GM19193 (cell line): ENCODE data around the gene PLXNA2.

Experiments used
- POLR2A ChIP-seq: IDR thresholded peaks from 4 replicates; pipeline ENCODE4 v1.6.1; 2011; ENCODE audit not compliant: insufficient read depth, insufficient read length; ENCODE audit errors: extremely low read depth

Gene PLXNA2

GRCh38 chr1:208243967-208244916 is at the start of gene PLXNA2:
PLXNA2 (minus strand) TSS chr1:208244384; CDS start chr1:208217922, 26,462 bp downstream.
- TF ChIP-seq POLR2A = no peak

- TF ChIP-seq POLR2A = no peak
Measured at GRCh38 chr1:208292908-208293307, 48.7 kb upstream of the PLXNA2 start.

- TF ChIP-seq POLR2A = no peak
Measured at GRCh38 chr1:208291923-208292711, 47.9 kb upstream of the PLXNA2 start.

GRCh38 chr1:208291129-208291528 is 46.9 kb upstream of the PLXNA2 start:
- TF ChIP-seq POLR2A = no peak

- TF ChIP-seq POLR2A = no peak
Measured at GRCh38 chr1:208289716-208290115, 45.5 kb upstream of the PLXNA2 start.

GRCh38 chr1:208288495-208288894 is 44.3 kb upstream of the PLXNA2 start:
- no peak for TF ChIP-seq POLR2A

GRCh38 chr1:208280681-208281450 is 36.7 kb upstream of the PLXNA2 start:
- no peak for TF ChIP-seq POLR2A

- TF ChIP-seq POLR2A = no peak
Measured at GRCh38 chr1:208279826-208280588, 35.8 kb upstream of the PLXNA2 start.

GRCh38 chr1:208278638-208279037 is 34.5 kb upstream of the PLXNA2 start:
- TF ChIP-seq POLR2A = no peak

GRCh38 chr1:208276757-208277435 is 32.7 kb upstream of the PLXNA2 start:
- no peak for TF ChIP-seq POLR2A

- TF ChIP-seq POLR2A = no peak
Measured at GRCh38 chr1:208275083-208275482, 30.9 kb upstream of the PLXNA2 start.

- no peak for TF ChIP-seq POLR2A
Measured at GRCh38 chr1:208273386-208274017, 29.3 kb upstream of the PLXNA2 start.

- no peak for TF ChIP-seq POLR2A
Measured at GRCh38 chr1:208272713-208273112, 28.5 kb upstream of the PLXNA2 start.
